PC-9 (cell line): ENCODE measurements around the gene RNF141.

Source experiments
- EZH2 ChIP-seq: fragments of 200-600 bp; sonication (generic); IDR thresholded peaks from 2 replicates; pipeline ENCODE4 v1.8.0; 2017; ENCODE audit warnings: antibody characterized with exemption, low read depth
- TF ChIP-seq, protein P1 (sequence below): fragments of 200-600 bp; sonication (generic); conservative IDR thresholded peaks from 2 replicates; pipeline ENCODE4 v1.6.1; 2017; ENCODE audit warnings: mixed run types, antibody characterized with exemption, mild to moderate bottlenecking, moderate library complexity

DNA sequence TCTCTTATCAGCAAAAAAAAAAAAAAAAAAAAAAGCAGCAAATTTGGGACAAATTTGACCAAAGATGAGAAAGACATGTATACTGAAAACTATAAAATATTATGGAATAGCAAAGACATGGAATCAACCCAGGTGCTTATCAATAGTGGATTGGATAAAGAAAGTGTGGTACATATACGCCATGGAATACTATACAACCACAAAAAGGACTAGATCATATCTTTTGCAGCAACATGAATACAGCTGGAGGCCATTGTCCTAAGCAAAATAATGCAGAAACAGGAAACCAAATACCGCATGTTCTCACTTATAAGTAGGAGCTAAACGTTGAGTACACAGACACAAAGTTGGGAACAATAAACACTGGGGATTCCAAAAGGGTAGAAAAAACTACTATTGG is 1.8 kb upstream of the RNF141 start:
- TF ChIP-seq, protein P1, sequence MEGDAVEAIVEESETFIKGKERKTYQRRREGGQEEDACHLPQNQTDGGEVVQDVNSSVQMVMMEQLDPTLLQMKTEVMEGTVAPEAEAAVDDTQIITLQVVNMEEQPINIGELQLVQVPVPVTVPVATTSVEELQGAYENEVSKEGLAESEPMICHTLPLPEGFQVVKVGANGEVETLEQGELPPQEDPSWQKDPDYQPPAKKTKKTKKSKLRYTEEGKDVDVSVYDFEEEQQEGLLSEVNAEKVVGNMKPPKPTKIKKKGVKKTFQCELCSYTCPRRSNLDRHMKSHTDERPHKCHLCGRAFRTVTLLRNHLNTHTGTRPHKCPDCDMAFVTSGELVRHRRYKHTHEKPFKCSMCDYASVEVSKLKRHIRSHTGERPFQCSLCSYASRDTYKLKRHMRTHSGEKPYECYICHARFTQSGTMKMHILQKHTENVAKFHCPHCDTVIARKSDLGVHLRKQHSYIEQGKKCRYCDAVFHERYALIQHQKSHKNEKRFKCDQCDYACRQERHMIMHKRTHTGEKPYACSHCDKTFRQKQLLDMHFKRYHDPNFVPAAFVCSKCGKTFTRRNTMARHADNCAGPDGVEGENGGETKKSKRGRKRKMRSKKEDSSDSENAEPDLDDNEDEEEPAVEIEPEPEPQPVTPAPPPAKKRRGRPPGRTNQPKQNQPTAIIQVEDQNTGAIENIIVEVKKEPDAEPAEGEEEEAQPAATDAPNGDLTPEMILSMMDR = no peak
- no peak for TF ChIP-seq EZH2
